GM18526 (cell line): ENCODE results near the gene TNFSF9.

ENCODE experiments used
- POLR2A ChIP-seq: IDR thresholded peaks from 3 replicates; pipeline ENCODE4 v1.6.1; 2011; ENCODE audit not compliant: insufficient read length; ENCODE audit errors: extremely low read depth

The TNFSF9 gene

DNA sequence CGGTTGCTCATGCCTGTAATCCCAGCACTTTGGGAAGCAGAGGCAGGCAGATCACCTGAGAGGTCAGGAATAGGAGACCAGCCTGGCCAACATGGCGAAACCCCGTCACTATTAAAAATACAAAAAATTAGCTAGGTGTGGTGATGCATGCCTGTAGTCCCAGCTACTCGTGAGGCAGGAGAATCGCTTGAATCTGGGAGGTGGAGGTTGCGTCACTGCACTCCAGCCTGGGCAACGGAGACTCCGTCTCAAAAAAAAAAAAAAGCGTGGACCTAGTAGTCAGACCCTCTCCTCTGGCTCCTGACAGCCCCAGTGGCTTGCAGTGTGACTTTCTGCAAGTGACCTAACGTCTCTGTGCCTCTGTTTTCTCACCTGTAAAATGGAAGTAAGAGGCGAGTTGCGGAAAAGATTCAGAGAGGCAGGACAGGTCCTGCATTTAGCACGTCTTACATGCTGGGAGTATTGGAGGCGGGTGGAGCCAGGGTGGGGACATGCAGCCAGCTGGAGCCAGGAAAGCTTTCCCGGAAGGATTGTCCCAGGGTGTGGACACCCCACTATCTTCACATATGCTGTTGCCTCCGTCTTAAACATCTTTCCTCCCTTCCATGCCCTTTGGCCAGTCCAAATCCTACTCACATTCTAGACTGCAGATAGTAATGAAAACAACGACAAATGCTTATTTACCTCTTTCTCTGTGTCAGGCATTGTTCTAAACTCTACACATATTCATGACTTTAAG, 31.6 kb upstream of the TNFSF9 start:
- TF ChIP-seq POLR2A, result no peak

DNA sequence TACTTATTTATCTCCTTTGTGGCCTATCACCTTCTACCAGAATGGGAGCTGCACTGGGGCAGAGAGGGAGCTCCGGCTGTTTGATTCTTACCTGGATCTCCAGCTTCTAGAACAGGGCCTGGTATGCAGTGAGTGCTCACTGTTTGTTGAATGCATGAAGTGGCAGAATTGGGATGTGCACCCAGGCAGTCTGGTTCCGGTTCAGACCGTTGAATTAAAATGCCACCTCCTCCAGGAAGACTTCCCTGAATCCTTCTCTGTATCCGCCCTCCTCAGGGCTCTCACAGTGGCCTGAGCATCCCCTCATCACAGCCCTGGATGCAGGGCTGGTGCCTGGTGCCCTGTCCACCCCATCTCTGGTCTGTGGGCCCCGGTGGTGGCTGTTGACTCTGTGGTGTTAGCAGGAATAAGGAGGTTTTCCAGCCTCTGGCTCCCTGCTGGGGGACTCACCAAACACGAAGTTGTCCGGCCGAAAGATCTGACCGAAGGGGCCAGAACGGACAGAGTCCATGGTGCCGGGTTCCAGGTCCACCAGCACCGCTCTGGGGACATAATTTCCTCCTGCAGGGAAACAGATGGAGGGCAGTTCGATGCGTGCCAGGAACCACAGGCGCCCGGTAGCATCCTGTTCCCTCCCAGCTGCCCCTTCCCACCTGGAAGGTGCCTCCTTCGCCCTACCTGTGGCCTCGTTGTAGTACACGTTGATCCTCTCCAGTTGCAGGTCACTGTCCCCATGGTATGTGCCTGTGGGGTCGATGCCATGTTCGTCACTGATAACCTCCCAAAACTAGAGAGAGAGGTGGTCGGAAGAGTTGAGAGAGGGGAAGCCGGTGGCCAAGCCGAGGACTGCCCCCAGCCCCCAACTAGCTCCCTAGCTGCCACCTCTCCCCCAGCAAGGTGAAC, 29.7 kb upstream of the TNFSF9 start:
- TF ChIP-seq POLR2A, result no peak

DNA sequence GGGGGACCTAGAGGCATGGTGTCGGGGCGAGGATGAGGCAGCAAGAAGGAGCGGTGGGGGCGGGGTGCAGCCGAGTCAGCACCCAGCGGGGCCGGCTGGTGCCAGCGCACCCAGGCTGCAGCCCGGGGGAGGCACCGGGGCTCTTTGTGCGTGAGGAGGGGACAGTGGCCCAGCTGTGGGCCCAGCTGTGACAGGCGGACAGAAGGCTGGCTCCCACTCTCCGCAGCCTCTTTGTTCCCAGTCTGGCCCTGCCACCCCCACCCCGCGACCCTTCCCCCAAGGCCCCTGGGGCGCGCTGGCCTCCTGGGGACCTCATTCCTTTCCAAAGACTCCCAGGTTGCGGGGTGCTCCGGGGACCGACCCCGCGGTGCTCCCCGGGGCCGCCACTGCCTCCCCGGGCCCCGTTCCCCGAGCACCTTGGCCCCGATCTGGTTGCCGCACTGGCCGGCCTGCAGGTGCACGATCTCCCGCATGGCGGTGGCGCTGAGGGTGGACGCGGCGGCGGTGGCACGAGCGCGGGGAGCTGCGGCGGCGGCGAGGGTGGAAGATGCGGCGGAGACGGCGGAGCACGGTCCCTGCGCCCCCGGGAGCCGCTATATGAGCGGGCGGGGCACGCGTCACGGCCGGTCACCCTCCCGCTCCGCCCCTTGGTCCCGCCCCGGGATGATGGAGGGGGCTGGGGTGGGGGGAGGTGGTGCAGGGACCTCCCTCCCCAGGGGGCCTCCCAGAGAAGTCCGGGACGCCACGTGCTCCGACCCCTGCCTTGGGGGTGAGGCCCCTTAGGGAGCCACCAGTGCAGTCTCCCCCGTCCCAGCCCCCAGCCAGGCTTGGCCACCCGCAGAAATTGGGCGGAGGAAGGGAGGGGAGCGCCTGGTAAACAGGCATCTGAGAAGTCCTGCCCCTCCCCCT, 28.8 kb upstream of the TNFSF9 start, which contains the start of gene TUBB4A:
TSS of gene TUBB4A (minus strand) at position 570 of the 909 bp plus-strand sequence. CDS start at position 473, 97 bp downstream.
- no peak for TF ChIP-seq POLR2A

DNA sequence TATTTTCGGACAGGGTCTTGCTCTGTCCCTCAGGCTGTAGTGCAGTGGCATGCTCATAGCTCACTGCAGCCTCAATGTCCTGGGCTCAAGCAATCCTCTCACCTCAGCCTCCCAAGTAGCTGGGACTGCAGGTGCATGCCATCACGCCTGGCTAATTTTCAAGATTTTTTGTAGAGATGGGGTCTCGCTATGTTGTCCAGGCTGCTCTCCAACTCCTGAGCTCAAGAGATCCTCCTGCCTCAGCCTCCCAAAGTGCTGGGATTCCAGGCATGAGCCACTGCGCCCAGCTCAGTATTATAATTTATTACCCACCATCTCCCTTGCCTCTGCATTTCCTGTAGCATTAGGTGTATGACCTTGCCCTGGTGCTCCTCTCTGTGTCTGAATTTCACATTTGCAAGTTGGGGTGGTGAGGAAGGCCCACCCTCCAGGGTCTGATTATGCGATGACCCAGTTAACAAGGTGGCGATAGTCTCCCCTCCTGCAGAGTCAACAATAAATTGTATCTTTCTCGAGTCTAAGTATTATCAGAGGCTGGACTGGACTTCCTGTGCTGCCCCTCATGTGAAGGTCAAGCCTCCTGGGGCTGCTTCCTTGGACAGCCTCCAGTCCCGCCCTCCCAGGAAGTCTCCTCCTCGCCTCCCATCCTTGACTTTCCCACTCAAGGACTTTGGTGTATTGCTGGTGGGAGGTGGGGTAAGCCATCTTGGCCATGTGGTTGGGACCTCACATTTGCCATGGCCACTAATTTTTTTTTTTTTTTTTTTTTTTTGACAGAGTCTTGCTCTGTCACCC, 27.2 kb upstream of the TNFSF9 start:
- TF ChIP-seq POLR2A, result no peak

DNA sequence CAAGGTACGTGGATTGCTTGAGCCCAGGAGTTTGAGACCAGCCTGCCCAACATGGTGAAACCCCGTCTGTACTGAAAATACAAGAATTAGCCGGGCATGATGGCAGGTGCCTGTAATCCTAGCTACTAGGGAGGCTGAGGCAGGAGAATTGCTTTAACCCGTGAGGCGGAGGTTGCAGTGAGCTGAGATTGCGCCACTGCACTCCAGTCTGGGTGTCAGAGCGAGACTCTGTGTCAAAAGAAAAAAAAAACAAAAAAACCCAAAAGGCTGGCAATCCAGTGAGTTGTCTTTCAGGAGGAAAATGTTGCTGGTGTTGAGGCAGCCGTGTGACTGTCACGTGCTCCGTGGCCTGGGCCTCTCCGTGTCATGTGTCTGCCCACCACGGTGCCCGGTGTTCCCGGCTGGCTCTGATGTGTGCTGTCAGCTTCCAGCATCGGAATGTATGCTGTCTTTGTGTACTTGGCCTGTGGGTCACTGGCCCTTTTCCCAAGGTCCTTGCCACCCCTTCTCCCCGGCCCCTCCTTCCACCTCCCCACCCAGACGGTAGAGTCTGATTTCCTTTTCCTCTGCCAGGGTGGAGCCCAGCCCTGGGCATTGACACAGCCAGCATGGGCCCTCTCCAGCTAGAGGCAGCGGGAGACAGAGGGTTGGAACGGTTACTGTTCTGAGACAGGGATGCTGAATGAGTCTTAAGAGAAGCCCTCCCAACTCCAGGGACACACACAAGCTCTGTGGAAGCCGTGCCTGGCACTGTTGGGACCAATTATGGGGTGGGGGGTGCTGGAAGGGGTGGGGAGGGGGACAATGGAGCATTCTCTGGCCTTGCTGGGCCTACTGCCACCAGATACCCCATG, 21.5 kb upstream of the TNFSF9 start:
- TF ChIP-seq POLR2A, result no peak

DNA sequence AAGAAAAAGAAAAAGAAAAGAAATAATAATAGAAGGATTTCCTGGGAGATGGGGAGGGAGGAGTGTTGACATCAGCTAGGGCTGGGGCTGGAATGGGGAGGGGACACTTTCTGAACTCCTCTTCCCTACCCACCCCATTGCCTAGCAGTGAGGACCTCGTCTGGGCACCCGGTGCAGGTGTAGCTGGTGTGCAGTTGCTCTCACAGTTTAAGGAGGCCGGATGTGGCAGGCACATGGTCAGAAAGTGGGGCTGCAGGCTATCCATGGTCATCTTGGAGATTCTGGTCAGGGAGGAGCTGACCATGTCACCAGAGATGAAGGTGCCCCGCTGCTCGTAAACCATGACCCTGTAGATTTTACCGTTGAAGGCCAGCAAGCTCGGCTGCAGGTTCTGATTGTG, 20.2 kb upstream of the TNFSF9 start:
- TF ChIP-seq POLR2A, result no peak

DNA sequence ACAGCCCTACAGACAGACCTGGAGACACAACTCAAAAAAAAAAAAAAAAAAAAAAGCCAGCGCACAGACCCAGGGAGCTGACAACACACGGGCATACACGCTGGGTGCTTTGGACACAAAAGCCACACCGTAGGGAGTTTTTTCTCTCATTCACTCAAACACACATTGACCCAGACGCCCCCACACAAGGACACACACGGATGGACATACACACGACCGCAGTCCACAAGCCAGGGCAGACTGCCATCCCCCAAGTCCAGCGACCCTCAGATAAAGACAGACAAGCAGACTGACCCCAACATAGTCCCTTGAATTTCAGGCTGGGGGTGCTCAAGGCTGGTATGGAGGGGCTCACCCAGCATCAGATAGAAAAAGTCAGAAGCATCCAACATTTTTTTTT, 16.7 kb upstream of the TNFSF9 start:
- no peak for TF ChIP-seq POLR2A

DNA sequence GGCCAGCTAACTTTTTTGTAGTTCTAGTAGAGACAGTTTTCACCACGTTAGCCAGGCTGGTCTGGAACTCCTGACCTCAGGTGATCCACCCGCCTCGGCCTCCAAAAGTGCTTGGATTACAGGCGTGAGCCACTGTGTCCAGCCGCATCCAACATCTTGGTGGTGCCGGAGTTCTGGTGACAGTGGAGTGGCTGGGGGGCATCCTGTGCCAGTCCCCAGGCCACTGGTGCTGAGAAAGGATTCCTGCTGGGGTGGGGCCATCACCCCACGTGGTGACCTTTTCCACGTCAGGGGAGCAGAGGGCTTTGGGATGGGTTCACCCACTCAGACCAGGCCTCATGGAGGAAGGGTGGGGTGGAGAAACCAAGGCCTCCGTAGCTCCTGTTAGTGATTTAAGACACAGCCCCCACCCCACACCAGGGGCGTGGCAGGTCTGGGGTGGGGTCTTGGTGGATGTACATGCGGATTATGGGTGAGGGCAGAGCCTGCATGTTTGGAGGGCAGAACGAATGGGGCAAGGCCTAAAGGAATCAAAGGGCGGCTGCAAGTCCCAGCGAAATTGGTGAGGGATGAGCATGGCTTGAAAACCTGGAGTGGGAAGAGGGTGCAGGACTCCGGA, 15.8 kb upstream of the TNFSF9 start:
- no peak for TF ChIP-seq POLR2A

DNA sequence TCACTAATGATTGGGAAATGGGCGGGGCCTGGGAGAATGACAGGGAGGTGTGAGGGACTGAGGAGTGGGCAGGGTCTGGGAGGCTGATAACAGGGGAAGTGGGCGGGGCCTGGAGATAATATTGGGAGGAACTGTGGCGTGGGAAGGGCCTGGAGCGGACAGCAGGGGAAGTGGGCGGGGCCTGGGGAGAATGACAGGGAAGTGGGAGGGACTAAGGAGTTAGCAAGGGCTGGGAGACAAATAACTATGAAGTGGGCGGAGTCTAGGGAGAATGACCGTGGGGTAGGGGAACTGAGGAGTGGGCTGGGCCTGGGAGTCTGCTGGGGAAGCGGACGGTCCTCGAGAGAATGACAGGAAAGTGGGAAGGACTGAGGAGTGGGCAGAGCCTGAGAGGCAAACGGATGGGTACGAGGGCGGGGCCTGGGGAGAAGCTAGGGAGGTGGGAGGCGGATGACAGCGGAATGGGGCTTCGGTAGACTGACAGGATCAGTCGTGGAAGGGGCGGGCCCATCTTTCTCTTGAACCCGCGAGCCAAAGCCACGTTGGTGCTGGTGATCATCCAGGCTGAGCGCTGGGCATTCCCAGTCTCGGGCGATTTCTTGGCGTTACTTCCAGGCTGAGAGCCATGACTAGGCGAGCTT, 14.7 kb upstream of the TNFSF9 start:
- TF ChIP-seq POLR2A, result peak; percentile 63

DNA sequence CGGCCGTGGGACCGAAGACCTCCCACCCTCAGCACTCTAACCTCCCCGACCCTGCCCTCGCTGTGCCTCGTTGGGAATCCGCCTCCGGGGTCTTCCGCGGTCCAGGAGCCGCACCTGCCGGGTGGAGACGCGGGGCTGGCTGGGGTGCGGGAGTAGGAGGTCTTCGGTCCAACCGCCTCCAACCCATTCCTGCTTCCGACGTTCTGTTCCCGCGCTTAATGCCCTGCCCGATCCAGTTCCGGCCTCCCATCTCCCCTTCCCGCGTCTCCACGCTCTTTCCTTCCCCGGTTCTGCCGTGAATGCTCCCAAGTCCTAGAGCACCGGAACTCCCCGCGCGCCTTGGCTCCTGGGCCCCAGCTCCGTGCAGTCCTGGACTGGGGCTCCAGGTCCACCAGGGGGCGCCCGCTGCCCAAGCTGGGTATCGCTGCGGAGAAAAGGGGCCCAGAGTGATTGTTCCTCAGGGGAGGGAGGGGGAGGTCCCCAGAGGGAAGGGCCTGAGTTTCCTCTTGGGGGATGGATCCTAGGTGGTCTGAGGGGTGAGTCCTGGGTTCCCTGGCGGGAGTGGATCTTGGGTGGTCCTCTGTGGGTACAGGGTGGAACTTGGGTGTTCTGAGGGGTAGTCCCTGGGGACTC, 14.1 kb upstream of the TNFSF9 start:
- TF ChIP-seq POLR2A, result no peak

DNA sequence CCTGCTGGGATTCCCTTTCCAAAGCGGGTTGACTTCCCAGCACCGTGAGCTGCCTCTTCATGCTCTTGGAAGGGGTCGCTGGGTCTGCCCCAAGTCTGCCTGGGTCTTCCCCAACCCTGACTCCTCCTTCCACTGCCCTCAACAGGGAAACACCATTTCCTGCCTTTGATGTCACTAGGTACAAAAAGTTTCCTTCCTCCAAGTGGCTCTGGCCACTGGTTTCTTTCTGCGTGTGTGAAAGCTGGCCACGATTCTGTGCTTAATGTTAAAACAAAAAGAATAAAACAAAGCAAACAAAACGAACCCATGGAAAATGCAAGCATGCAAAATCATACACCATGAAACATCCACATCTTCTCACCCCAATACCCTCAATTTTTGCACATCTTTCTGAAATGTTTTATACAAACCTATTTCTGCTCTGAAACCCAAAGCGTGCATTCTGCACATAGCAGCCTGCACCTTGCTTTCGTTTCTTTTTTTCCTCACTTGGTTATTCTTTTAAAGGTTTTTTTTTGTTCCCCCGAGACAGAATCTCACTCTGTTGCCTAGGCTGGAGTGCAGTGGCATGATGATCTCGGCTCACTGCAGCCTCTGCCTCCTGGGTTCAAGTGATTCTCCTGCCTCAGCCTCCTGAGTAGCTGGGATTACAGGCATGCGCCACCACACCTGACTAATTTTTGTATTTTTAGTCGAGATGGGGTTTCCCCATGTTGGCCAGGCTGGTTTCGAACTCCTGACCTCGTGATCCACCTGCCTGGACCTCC, 12.5 kb upstream of the TNFSF9 start:
- TF ChIP-seq POLR2A, result no peak
